ENCODE results near the gene ENOX1.

ENOX1 gene

DNA sequence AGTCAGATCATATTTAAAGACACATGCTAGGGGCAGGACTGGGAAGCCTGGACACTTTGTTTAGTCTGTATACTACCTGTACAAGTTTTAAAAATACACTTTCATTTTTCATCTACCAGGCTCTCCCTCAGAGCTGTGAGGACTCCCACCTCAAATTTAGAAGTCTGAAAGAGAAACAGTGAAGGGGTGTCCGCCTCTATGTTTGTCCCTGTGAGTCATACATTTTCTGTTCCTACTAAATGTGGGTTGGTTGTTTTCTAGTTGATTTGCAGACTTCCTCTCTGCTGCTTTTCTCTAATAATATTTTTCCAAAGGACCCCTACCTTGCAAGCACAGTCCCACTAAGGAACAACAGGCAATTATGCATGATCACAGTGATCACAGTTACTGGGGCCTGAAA, 110.5 kb downstream of the ENOX1 start:
- TF ChIP-seq, protein P1, sequence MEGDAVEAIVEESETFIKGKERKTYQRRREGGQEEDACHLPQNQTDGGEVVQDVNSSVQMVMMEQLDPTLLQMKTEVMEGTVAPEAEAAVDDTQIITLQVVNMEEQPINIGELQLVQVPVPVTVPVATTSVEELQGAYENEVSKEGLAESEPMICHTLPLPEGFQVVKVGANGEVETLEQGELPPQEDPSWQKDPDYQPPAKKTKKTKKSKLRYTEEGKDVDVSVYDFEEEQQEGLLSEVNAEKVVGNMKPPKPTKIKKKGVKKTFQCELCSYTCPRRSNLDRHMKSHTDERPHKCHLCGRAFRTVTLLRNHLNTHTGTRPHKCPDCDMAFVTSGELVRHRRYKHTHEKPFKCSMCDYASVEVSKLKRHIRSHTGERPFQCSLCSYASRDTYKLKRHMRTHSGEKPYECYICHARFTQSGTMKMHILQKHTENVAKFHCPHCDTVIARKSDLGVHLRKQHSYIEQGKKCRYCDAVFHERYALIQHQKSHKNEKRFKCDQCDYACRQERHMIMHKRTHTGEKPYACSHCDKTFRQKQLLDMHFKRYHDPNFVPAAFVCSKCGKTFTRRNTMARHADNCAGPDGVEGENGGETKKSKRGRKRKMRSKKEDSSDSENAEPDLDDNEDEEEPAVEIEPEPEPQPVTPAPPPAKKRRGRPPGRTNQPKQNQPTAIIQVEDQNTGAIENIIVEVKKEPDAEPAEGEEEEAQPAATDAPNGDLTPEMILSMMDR (conservative IDR thresholded peaks at IDR 0.05; ENCODE audit: control insufficient read depth, insufficient read depth, low read depth, low read length) = no peak
- DNase-seq (ENCODE audit: low read depth) = peak; percentile 32
- H3K4me3 ChIP-seq (ENCODE audit: control insufficient read depth, low read depth, low read length) = no peak overlapping the region

GRCh38 chr13:43675577-43675976, 111.2 kb downstream of the ENOX1 start:
- DNase-seq (ENCODE audit: low read depth) = no peak
- no peak overlapping the region for H3K4me3 ChIP-seq (ENCODE audit: control insufficient read depth, low read depth, low read length)
- TF ChIP-seq, protein P1 (conservative IDR thresholded peaks at IDR 0.05; ENCODE audit: control insufficient read depth, insufficient read depth, low read depth, low read length) = no peak

DNA sequence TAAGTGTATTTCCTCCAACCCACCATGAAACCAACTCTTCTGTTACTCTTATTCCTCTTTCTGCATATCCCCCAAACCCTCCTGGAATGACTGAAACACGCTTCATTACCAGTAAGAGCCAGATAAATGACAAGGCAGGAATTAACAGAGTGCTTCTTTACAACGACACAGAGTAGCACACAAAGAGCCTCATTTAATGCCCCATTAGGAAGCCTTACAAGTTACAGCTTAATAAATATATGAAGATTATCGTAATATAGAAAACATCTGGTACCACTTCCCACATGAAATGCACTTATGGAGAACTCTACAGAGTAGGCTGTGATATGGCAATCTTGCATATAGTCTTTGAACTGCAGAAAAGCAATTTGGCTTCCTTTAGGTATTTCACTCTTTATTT, 116.8 kb downstream of the ENOX1 start:
- H3K4me3 ChIP-seq (ENCODE audit: control insufficient read depth, low read depth, low read length) = no peak overlapping the region
- no peak for DNase-seq (ENCODE audit: low read depth)
- TF ChIP-seq, protein P1 (conservative IDR thresholded peaks at IDR 0.05; ENCODE audit: control insufficient read depth, insufficient read depth, low read depth, low read length) = no peak

GRCh38 chr13:43669101-43669500, 117.7 kb downstream of the ENOX1 start:
- DNase-seq (ENCODE audit: low read depth) = no peak
- H3K4me3 ChIP-seq (ENCODE audit: control insufficient read depth, low read depth, low read length) = no peak overlapping the region
- TF ChIP-seq, protein P1 (conservative IDR thresholded peaks at IDR 0.05; ENCODE audit: control insufficient read depth, insufficient read depth, low read depth, low read length) = no peak

- H3K4me3 ChIP-seq (ENCODE audit: control insufficient read depth, low read depth, low read length) = no peak overlapping the region
- TF ChIP-seq, protein P1 (conservative IDR thresholded peaks at IDR 0.05; ENCODE audit: control insufficient read depth, insufficient read depth, low read depth, low read length) = no peak
- no peak for DNase-seq (ENCODE audit: low read depth)
Observed at GRCh38 chr13:43666403-43666802, 120.4 kb downstream of the ENOX1 start.

- no peak overlapping the region for H3K4me3 ChIP-seq (ENCODE audit: control insufficient read depth, low read depth, low read length)
- TF ChIP-seq, protein P1 (conservative IDR thresholded peaks at IDR 0.05; ENCODE audit: control insufficient read depth, insufficient read depth, low read depth, low read length) = no peak
- DNase-seq (ENCODE audit: low read depth) = no peak
Observed at GRCh38 chr13:43665388-43665787, 121.4 kb downstream of the ENOX1 start.

DNA sequence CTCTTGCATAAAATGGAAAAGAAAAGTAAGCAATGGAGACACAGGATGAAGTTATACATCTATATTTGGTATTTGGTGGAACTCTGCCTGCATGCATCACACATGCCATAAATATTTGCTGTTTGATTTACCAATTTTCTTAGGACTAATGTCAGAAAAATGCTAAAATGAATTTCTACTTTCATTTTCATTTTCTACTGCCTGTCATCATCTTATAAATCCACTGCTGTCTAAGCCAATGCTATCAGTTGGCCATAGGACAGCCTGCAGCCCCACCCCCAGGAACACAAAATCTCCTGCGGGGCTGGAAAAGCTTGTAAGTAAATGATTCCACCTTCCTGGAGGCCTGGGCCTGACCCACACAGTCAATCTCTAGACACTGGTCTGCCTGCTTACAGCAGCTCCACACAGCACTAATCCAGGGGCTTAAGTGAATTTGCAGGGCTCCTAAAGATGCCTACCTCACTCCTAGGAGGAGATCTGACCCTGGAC, 122.0 kb downstream of the ENOX1 start:
- TF ChIP-seq, protein P1 (conservative IDR thresholded peaks at IDR 0.05; ENCODE audit: control insufficient read depth, insufficient read depth, low read depth, low read length) = no peak
- H3K4me3 ChIP-seq (ENCODE audit: control insufficient read depth, low read depth, low read length) = no peak overlapping the region
- DNase-seq (ENCODE audit: low read depth) = peak; percentile 75

All from fibroblast of mammary gland (primary cell).